PC-3 (cell line): ENCODE data around the gene ZNF700. TPM values are rescaled to one million over a fixed set of nuclear protein-coding genes. Genes with fewer than 3 reads are reported as not detected.

Experiments
- ATAC-seq: fragments of 200-7000 bp; cut with Tn5 transposase; 2 replicates; pipeline ENCODE4 v1.9.1; 2020; ENCODE audit warnings: mild to moderate bottlenecking, moderate library complexity
- BruUV-seq: library from RNA; stranded (reverse); fragments of 400-500 nt; replicated peaks from 2 replicates; lab custom pipeline; 2021; lab: Mats Ljungman, UMichigan
- CTCF ChIA-PET: fragments of 300-600 bp; sonication (Branson Sonifier 250); formaldehyde crosslinking; loops from one replicate; lab custom pipeline; 2022; ENCODE audit warnings: antibody characterized with exemption; lab: Charles Lee
- POLR2A ChIA-PET: fragments of 300-600 bp; sonication (Branson Sonifier 250); formaldehyde crosslinking; loops from one replicate; lab custom pipeline; 2022; ENCODE audit warnings: antibody characterized with exemption; ENCODE audit not compliant: unreplicated experiment; lab: Charles Lee
- DNase-seq: peaks from one replicate; pipeline ENCODE4 v3.0.0-alpha.2; 2015
- H2AFZ ChIP-seq: fragments of 300-600 bp; sonication (generic); 2 replicates; pipeline ENCODE4 v1.6.0; 2016; ENCODE audit warnings: antibody characterized with exemption, low read length
- H3F3A ChIP-seq: fragments of 300-600 bp; sonication (generic); one replicate; pipeline ENCODE4 v1.6.0; 2017; ENCODE audit warnings: antibody characterized with exemption, low read length, control low read depth, mild to moderate bottlenecking; ENCODE audit not compliant: unreplicated experiment
- H3K27ac ChIP-seq: fragments of 300-600 bp; sonication (generic); 2 replicates; pipeline ENCODE4 v1.5.1; 2016; ENCODE audit warnings: mild to moderate bottlenecking, low read length
- H3K27me3 ChIP-seq: fragments of 300-600 bp; sonication (generic); 2 replicates; pipeline ENCODE4 v1.6.1; 2016; ENCODE audit warnings: low read length, mixed read lengths
- H3K36me3 ChIP-seq: fragments of 300-600 bp; sonication (generic); 2 replicates; pipeline ENCODE4 v1.6.1; 2016; ENCODE audit warnings: low read depth, mixed run types, low read length, mixed read lengths
- H3K4me1 ChIP-seq: fragments of 300-600 bp; sonication (generic); 2 replicates; pipeline ENCODE4 v1.5.1; 2016; ENCODE audit warnings: low read length; ENCODE audit not compliant: insufficient read depth
- H3K4me2 ChIP-seq: fragments of 300-600 bp; sonication (generic); 2 replicates; pipeline ENCODE4 v1.6.0; 2016; ENCODE audit warnings: low read length
- H3K4me3 ChIP-seq: fragments of 300-600 bp; sonication (generic); 2 replicates; pipeline ENCODE4 v1.5.1; 2016; ENCODE audit warnings: mild to moderate bottlenecking, low read length, mixed read lengths
- H3K79me2 ChIP-seq: fragments of 300-600 bp; sonication (generic); 2 replicates; pipeline ENCODE4 v1.6.1; 2017; ENCODE audit warnings: low read length, mixed read lengths
- H3K9ac ChIP-seq: fragments of 300-600 bp; sonication (generic); 2 replicates; pipeline ENCODE4 v1.6.0; 2016; ENCODE audit warnings: mild to moderate bottlenecking, low read length
- H3K9me2 ChIP-seq: fragments of 300-600 bp; sonication (generic); replicated peaks from 2 replicates; pipeline ENCODE4 v1.6.1; 2016; ENCODE audit warnings: mixed run types, low read length, mixed read lengths
- H3K9me3 ChIP-seq: fragments of 300-600 bp; sonication (generic); 2 replicates; pipeline ENCODE4 v1.6.1; 2016; ENCODE audit warnings: low read length, mixed read lengths
- H4K20me1 ChIP-seq: fragments of 300-600 bp; sonication (generic); 2 replicates; pipeline ENCODE4 v1.6.1; 2016; ENCODE audit warnings: low read length, mixed read lengths
- CTCF ChIP-seq: fragments of 300-600 bp; sonication (generic); conservative IDR thresholded peaks from 2 replicates; pipeline ENCODE4 v1.5.1; 2017; ENCODE audit warnings: antibody characterized with exemption, low read depth, mild to moderate bottlenecking, low read length
- EZH2 ChIP-seq: fragments of 300-600 bp; sonication (generic); IDR thresholded peaks from one replicate; pipeline ENCODE4 v1.6.1; 2017; ENCODE audit warnings: antibody characterized with exemption, mild to moderate bottlenecking, low read length; ENCODE audit not compliant: unreplicated experiment
- EZH2phosphoT487 ChIP-seq: fragments of 300-600 bp; sonication (generic); IDR thresholded peaks from 2 replicates; pipeline ENCODE4 v1.6.1; 2018; ENCODE audit warnings: mild to moderate bottlenecking, antibody characterized with exemption, low read length, borderline replicate concordance
- intact Hi-C: fragments of 100-400 bp; cut with micrococcal nuclease; formaldehyde crosslinking; loops from 2 replicates; pipeline ENCODE4 v1.9.0; 2023
- total RNA-seq: library from RNA; depleted of rRNA; stranded (reverse); fragments of >200 nt; gene quantifications from 2 replicates; pipeline ENCODE4 v1.2.3, GENCODE V29; 2014

ZNF700 gene
- total RNA-seq, 1 experiment from 2014 or later: 9.5 TPM

DNA sequence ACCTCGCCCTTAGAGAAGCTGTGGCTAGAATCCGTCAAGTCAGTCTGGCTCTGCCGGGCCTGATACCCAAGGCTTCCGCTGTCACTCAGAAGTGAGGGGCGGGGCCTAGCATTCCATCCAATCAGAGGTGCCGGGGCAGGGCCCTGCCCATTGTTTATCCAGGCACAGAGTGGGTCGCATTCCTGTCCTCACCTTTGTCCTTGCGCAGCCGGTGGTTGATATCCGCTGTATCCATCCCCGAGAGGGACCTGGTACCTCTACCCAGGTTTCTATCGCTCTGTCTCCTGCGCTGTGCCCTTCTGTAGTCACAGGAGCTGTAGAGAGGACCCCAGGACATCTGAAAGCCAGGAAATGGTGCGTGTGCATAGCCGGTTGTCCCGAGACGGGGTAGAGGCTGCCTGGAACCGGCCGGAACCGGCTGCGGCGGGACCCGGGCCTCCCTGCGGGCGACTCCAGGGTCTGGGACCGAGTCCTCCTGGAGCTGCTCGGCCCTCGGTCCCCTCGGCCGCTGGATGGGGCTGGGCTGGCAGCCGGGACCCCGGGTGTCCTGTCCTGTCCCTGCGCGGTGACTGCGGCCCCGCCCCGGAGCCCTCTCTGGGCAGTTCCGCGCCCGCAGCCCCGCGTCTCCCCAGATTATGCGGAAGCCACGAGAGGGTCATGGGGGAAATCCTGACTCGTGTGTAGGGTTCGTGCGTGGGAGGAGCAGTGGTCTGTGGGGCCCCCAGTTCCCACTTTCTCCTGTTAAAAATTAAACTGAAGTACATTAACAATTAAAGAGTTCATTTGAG, 40.1 kb downstream of the ZNF700 start, which contains the start of gene ZNF763:
ZNF763 (plus strand) TSS at position 183 of the 788 bp plus-strand sequence; CDS start at position 352, 169 bp downstream.
- ChIA-PET POLR2A (interaction anchor here (0.6 kb wide), 1 partner anchor 21 kb away, joined by 13 read pairs; no protein-coding TSS in a partner anchor), CTCF (interaction anchor here (0.6 kb wide), 1 partner anchor 167 kb away, joined by 3 read pairs; no protein-coding TSS in a partner anchor)
- H3K9ac ChIP-seq: peak within 1 kb of the TSS; percentile 48

GRCh38 chr19:11970174-11970573, 45.3 kb downstream of the ZNF700 start:
- ChIA-PET CTCF (no interaction called here), POLR2A (no interaction called here)
- no peak overlapping the region for H3K27ac ChIP-seq
- H3F3A ChIP-seq: no peaks in the 10 kb centered on the region
- BruUV-seq: no TSS peak
- no peak overlapping the region for H3K4me2 ChIP-seq
- DNase-seq: no peak
- H3K27me3 ChIP-seq: no peaks in the 10 kb centered on the region
- no peak for ATAC-seq
- intact Hi-C loops: no loop called here
- TF ChIP-seq CTCF (no peak), EZH2 (no peak), EZH2phosphoT487 (no peak)
- 0 out of 2 replicates have a peak, but pooled peaks cover 4% of the 10 kb centered on the region for H3K36me3 ChIP-seq
- H3K79me2 ChIP-seq: no peaks in the 10 kb centered on the region
- no peaks in the 10 kb centered on the region for H3K4me1 ChIP-seq
- no peak overlapping the region for H3K9ac ChIP-seq
- no peak overlapping the region for H2AFZ ChIP-seq
- H4K20me1 ChIP-seq: no peaks in the 10 kb centered on the region
- H3K4me3 ChIP-seq: no peak overlapping the region
- H3K9me2 ChIP-seq: no peaks in the 10 kb centered on the region
- H3K9me3 ChIP-seq: peaks cover 20% of the 10 kb centered on the region

More for the DNA sequence above, 40.1 kb downstream of the ZNF700 start, which contains the start of gene ZNF763:
- Histone ChIP-seq H4K20me1 (no peaks in the 10 kb centered on the region), H3K9me2 (no peaks in the 10 kb centered on the region), H2AFZ (peak within 1 kb of the TSS; percentile 88), H3K4me3 (peak within 1 kb of the TSS; percentile 68), H3K79me2 (no peaks in the 10 kb centered on the region), H3K4me2 (peak within 1 kb of the TSS; percentile 75), H3K27me3 (no peaks in the 10 kb centered on the region), H3K4me1 (no peaks in the 10 kb centered on the region), H3K36me3 (peaks cover 7% of the 10 kb centered on the region; the same call in 1 of the 2 replicates), H3K27ac (no peak within 1 kb of the TSS), H3K9me3 (peaks cover 7% of the 10 kb centered on the region; the same call in 1 of the 2 replicates), H3F3A (no peaks in the 10 kb centered on the region)
- intact Hi-C loops: loop anchor here (1.0 to 2.0 kb wide), 4 partner anchors 23 to 176 kb away; partner anchors contain the start of gene ZNF700
- ATAC-seq (peak; percentile 93), DNase-seq (peak; percentile 75)
- TF ChIP-seq EZH2 (no peak), EZH2phosphoT487 (no peak), CTCF (no peak)
- BruUV-seq: TSS peak; percentile 73

DNA sequence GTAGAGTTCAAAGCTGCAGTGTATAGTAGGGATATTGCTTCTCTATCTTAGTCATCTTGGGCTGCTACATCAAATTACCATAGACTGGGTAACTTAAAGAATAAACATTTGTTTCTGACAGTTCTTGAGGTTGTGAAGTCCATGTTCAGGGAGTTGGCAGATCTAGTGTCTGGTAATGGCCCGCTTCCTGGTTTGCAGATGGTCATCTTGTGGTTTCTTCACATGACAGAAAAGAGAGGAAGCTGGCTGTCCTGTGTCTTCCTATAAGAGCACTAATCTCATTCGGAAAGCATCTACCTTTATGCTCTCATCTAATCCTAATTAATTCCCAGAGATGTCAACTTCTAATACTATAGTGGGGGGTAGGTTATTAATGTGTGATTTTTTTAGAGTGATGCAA, 46.1 kb downstream of the ZNF700 start:
- Histone ChIP-seq H4K20me1 (no peaks in the 10 kb centered on the region), H3K4me3 (no peak overlapping the region), H3K4me2 (no peak overlapping the region), H3K36me3 (peaks cover 4% of the 10 kb centered on the region; the same call in 1 of the 2 replicates), H3K27me3 (no peaks in the 10 kb centered on the region), H3F3A (no peaks in the 10 kb centered on the region), H3K27ac (no peak overlapping the region), H3K4me1 (no peaks in the 10 kb centered on the region), H2AFZ (no peak overlapping the region), H3K9me3 (peaks cover 20% of the 10 kb centered on the region), H3K9ac (no peak overlapping the region), H3K9me2 (no peaks in the 10 kb centered on the region), H3K79me2 (no peaks in the 10 kb centered on the region)
- intact Hi-C loops: no loop called here
- ATAC-seq: no peak
- CTCF ChIA-PET: no interaction called here
- DNase-seq: no peak
- TF ChIP-seq EZH2 (no peak), CTCF (no peak), EZH2phosphoT487 (no peak)
- no TSS peak for BruUV-seq
- POLR2A ChIA-PET: no interaction called here
